SK-N-MC (cell line): ENCODE results near the gene TTC1.
"Not testable (repeated sequence)": the region's sequence is repeated elsewhere in the genome, so short reads cannot be mapped to it uniquely, and the experiment has no call there.

Experiments
- DNase-seq: peaks from one replicate; pipeline ENCODE4 v3.0.0-alpha.2; 2011; ENCODE audit warnings: low read depth, low spot score
- H3K27ac ChIP-seq: fragments of 200-600 bp; sonication (generic); 2 replicates; pipeline ENCODE4 v1.5.1; 2016; ENCODE audit warnings: mixed run types
- H3K36me3 ChIP-seq: fragments of 200-600 bp; sonication (generic); 2 replicates; pipeline ENCODE4 v1.6.1; 2017; ENCODE audit warnings: antibody characterized with exemption, low read length, mixed read lengths; ENCODE audit not compliant: insufficient read depth
- H3K4me3 ChIP-seq: fragments of 200-600 bp; sonication (generic); 2 replicates; pipeline ENCODE4 v1.5.1; 2016
- H3K9ac ChIP-seq: fragments of 200-600 bp; sonication (generic); 2 replicates; pipeline ENCODE4 v1.8.0; 2017; ENCODE audit warnings: mixed run types, mixed read lengths; ENCODE audit not compliant: insufficient read length
- H3K9me3 ChIP-seq: fragments of 200-600 bp; sonication (generic); 2 replicates; pipeline ENCODE4 v1.6.1; 2017; ENCODE audit warnings: low read depth, mild to moderate bottlenecking, antibody characterized with exemption, low read length, moderate library complexity, mixed read lengths
- EZH2 ChIP-seq: fragments of 200-600 bp; sonication (generic); IDR thresholded peaks from one replicate; pipeline ENCODE4 v1.6.1; 2017; ENCODE audit warnings: antibody characterized with exemption
- FOXP2 ChIP-seq: optimal IDR thresholded peaks from 2 replicates; pipeline ENCODE3; 2011; ENCODE audit warnings: mild to moderate bottlenecking, moderate library complexity; ENCODE audit not compliant: insufficient read depth; ENCODE audit errors: extremely low read length, control extremely low read depth
- POLR2AphosphoS5 ChIP-seq: IDR thresholded peaks from 2 replicates; pipeline ENCODE4 v1.6.1; 2012; ENCODE audit warnings: mild to moderate bottlenecking, low read depth, low read length, borderline replicate concordance

Gene TTC1

DNA sequence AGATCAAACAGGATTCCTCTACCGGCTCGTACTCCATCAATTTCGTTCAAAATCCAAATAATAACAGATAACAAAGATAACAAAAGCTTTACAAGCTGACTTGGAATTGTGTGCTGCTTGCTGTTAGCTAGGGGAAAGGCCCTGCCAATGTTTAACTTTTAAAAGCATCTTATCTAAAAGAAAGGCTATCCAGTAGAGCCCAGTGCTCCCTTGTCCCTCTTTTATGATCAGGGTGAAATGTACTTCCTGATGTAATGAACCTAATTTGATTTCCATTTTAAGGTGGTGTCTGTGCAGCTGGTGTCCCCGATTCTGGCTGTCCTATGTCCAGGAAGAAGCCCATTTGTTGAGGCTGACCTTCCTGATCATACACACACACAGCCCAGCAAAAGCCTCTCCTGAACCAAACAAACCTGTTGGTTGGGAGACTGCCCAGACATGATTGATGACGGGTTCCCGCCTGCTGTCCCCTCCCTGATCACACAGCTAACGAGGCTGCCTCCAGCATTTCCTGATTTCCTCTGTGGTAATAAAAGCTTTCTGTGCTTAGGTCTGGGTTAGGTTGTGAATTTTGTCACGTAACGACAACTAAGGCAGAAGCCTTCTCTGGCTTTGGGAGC is 56.2 kb downstream of the TTC1 start:
- Histone ChIP-seq H3K36me3 (peaks cover 28% of the 10 kb centered on the region), H3K9me3 (no peaks in the 10 kb centered on the region), H3K4me3 (no peak overlapping the region), H3K9ac (no peak overlapping the region), H3K27ac (no peak overlapping the region)
- no peak for DNase-seq
- TF ChIP-seq FOXP2 (no peak), EZH2 (no peak), POLR2AphosphoS5 (no peak)

DNA sequence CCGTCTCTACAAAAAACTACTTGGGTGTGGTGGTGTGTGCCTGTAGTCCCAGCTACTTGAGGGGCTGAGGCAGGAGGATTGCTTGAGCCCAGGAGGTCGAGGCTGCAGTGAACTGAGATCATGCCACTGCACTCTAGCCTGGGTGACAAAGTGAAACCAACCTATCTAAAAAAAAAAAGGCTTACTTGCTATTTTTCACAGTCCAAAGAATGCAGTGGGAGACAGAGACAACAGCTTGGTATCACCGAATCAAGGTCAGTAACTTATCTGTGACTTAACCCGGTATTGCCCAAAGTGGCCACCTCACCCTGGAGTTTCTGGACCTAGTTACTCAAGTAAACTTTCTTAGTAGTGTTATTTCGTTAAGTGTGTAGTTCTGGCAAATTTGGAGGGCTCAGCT is 60.2 kb downstream of the TTC1 start:
- not testable (repeated sequence) for H3K9ac ChIP-seq, H3K4me3 ChIP-seq, H3K27ac ChIP-seq, DNase-seq, H3K9me3 ChIP-seq
- H3K36me3 ChIP-seq = peaks cover 16% of the 10 kb centered on the region

DNA sequence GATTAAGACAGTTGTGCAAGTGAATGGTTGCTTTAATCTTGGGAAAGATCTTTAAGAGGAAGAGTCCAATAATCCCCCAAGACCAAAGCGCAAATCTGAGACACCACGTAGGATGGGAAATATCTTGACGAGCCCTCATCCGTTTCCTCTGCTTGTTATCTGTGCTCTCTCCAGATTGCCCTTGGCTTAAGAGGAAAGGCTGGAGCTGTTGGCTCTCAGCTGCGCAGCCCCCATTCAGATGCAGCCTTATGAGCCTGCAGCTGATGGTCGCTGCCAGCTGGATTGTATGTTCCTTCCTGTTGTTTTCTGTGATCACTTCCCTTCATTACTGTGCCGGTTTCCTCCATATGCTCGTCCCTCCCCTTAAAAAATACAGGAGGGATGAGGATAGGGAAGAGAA is 62.6 kb downstream of the TTC1 start:
- H3K9me3 ChIP-seq = no peaks in the 10 kb centered on the region
- H3K4me3 ChIP-seq = no peak overlapping the region
- TF ChIP-seq FOXP2 (no peak), EZH2 (no peak), POLR2AphosphoS5 (no peak; the same call in 1 of the 2 replicates)
- H3K27ac ChIP-seq = 0 out of 2 replicates have a peak overlapping the region, but pooled peaks have one; percentile 27
- no peak overlapping the region for H3K9ac ChIP-seq
- no peaks in the 10 kb centered on the region for H3K36me3 ChIP-seq
- no peak for DNase-seq

DNA sequence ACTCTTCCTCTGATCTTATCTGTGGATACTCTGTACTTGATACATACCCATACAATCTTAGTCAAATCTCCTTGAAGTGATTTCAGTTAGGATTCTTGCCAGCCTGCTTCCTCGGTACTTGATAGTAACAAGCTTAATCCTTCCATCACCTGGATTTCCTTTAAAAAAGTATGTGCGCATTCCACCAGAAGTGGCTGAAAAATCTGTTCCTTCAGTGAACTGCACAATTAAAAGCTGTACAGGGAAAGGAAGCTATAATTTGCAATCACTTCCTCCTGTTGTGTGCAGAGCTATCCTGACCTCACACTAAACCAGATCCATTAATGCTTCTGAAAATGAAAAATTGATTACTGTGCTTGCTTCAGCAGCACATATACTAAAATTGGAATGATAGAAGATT is 63.0 kb downstream of the TTC1 start:
- Histone ChIP-seq H3K9ac (no peak overlapping the region), H3K36me3 (no peaks in the 10 kb centered on the region), H3K4me3 (no peak overlapping the region), H3K27ac (0 out of 2 replicates have a peak overlapping the region, but pooled peaks have one; percentile 27), H3K9me3 (no peaks in the 10 kb centered on the region)
- TF ChIP-seq EZH2 = no peak
- TF ChIP-seq POLR2AphosphoS5 = no peak
- no peak for TF ChIP-seq FOXP2
- DNase-seq = no peak

DNA sequence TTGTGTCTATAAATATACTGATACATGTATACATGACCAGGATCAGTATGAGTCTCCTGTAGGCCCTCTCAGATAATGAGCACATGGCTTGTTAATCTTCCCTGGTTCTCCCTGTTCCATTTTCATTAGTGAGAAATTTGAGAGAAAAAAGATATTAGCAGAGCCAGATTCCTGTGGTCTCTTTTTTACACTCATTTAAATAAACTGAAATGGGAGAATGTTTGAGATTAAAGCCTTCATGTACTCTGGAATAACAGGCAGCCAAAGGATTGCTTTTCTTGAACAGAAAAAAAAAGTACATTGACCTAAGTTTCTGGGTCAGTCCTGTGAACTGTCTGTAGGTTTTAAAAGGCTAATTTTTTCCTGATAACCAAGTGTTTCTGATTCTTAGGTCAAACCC is 66.1 kb downstream of the TTC1 start:
- TF ChIP-seq FOXP2 (no peak), EZH2 (no peak), POLR2AphosphoS5 (no peak)
- no peaks in the 10 kb centered on the region for H3K9me3 ChIP-seq
- H3K4me3 ChIP-seq = no peak overlapping the region
- DNase-seq = no peak
- no peaks in the 10 kb centered on the region; the same call in 1 of the 2 replicates for H3K36me3 ChIP-seq
- H3K9ac ChIP-seq = no peak overlapping the region
- peak overlapping the region; percentile 66 for H3K27ac ChIP-seq

DNA sequence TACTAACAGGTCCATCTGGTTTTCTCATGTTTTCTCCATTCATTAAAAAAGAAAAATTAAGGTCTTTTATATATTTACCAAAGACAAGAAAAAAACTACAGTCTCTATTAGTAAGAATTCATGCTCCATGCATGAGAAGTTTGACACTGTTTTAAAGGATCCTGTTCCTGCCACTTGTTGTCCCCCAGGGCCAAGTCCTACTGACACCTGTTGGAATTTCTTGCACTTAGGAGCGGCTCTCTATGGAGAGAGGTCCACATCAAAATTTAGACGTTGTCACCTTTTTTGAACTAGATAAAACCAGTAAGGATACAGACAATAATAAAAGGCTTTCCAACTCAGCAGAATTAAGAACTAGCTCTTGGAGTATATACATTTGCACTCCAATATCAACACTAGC is 68.1 kb downstream of the TTC1 start:
- no peak for DNase-seq
- no peak overlapping the region for H3K27ac ChIP-seq
- TF ChIP-seq POLR2AphosphoS5 (no peak), FOXP2 (no peak), EZH2 (no peak)

DNA sequence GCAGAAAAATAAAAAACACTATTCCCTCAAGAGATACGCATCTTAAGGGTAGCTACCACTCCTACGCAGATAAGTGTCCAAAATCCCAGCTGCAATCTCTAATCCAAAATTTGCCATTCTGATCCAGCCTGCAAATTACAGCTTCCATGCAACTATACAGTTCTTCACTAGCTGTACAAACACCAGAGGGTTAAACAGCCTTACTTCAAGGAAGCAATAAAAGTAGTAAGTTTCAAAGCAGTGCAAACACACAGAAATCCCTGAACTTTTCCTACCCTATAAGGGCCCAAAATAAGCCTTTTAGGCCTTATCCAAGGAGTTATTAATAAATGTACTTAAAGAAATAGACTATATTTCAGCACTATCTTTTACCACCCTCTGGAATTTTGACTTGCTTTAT is 70.8 kb downstream of the TTC1 start:
- H3K9ac ChIP-seq = no peak overlapping the region
- TF ChIP-seq EZH2 (no peak), POLR2AphosphoS5 (no peak), FOXP2 (no peak)
- DNase-seq = no peak
- H3K9me3 ChIP-seq = no peaks in the 10 kb centered on the region
- no peak overlapping the region for H3K27ac ChIP-seq
- no peaks in the 10 kb centered on the region; the same call in 1 of the 2 replicates for H3K36me3 ChIP-seq
- H3K4me3 ChIP-seq = no peak overlapping the region

More for the DNA sequence above, 68.1 kb downstream of the TTC1 start:
- Histone ChIP-seq H3K9ac (no peak overlapping the region), H3K36me3 (no peaks in the 10 kb centered on the region; the same call in 1 of the 2 replicates), H3K9me3 (no peaks in the 10 kb centered on the region), H3K4me3 (no peak overlapping the region)

DNA sequence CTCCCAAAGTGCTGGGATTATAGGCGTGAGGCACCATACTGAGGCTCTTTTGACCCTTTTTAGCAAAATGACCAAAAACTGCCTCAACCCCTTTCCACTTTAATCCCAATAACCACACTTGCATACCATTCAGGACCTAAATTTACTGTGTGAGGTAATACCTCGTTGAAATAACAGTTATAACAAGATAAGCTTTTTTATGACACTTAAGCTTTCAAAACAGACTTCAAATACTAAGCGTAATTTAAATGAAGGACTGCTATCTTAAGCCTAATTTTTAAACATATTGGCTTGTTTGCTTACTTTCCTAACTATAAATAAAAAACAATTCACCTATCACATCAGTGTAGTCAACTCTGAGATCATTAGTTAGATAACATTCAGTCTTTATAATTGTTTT is 72.6 kb downstream of the TTC1 start:
- Histone ChIP-seq H3K4me3 (no peak overlapping the region), H3K9me3 (no peaks in the 10 kb centered on the region), H3K9ac (no peak overlapping the region), H3K36me3 (no peaks in the 10 kb centered on the region; the same call in 1 of the 2 replicates), H3K27ac (no peak overlapping the region)
- no peak for TF ChIP-seq EZH2
- TF ChIP-seq FOXP2 = no peak
- DNase-seq = no peak
